ENCODE measurements around the gene TMEM62.

DNA sequence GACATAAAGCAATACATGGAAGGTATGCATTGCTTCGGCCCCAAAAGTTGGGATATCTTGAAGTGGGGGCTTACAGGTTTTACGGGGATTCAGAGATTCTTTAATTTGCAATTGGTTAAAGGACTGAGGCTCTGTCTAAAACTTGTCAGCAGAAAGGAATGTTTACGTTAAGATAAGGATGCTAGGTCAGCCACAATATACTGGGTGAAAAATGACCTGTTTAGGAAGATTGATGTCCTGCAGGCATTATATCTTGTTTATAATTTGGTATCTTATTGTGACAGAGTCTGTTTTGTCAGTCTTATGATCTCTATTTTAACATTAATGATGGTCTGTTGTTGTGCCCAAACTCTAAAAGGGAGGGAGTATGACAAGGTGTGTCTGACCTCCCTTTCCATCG, 36.5 kb downstream of the TMEM62 start:
- TF ChIP-seq CTCF (IDR thresholded peaks at IDR 0.05; ENCODE audit: low read depth, low read length, missing input control) (no peak), JUND (IDR thresholded peaks at IDR 0.05) (no peak), EGR1 (IDR thresholded peaks at IDR 0.05; ENCODE audit: low read depth in 2 of 2) (no peak), YY1 (IDR thresholded peaks at IDR 0.05) (no peak)
- TF ChIP-seq, protein P1, sequence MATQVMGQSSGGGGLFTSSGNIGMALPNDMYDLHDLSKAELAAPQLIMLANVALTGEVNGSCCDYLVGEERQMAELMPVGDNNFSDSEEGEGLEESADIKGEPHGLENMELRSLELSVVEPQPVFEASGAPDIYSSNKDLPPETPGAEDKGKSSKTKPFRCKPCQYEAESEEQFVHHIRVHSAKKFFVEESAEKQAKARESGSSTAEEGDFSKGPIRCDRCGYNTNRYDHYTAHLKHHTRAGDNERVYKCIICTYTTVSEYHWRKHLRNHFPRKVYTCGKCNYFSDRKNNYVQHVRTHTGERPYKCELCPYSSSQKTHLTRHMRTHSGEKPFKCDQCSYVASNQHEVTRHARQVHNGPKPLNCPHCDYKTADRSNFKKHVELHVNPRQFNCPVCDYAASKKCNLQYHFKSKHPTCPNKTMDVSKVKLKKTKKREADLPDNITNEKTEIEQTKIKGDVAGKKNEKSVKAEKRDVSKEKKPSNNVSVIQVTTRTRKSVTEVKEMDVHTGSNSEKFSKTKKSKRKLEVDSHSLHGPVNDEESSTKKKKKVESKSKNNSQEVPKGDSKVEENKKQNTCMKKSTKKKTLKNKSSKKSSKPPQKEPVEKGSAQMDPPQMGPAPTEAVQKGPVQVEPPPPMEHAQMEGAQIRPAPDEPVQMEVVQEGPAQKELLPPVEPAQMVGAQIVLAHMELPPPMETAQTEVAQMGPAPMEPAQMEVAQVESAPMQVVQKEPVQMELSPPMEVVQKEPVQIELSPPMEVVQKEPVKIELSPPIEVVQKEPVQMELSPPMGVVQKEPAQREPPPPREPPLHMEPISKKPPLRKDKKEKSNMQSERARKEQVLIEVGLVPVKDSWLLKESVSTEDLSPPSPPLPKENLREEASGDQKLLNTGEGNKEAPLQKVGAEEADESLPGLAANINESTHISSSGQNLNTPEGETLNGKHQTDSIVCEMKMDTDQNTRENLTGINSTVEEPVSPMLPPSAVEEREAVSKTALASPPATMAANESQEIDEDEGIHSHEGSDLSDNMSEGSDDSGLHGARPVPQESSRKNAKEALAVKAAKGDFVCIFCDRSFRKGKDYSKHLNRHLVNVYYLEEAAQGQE (IDR thresholded peaks at IDR 0.05): no peak
- TF ChIP-seq, protein P2, sequence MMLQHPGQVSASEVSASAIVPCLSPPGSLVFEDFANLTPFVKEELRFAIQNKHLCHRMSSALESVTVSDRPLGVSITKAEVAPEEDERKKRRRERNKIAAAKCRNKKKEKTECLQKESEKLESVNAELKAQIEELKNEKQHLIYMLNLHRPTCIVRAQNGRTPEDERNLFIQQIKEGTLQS (IDR thresholded peaks at IDR 0.05): no peak
- TF ChIP-seq, protein P3, sequence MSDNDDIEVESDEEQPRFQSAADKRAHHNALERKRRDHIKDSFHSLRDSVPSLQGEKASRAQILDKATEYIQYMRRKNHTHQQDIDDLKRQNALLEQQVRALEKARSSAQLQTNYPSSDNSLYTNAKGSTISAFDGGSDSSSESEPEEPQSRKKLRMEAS (IDR thresholded peaks at IDR 0.05): no peak

Measured in liver (tissue), 3 donors.